ENCODE data around the gene DPF1.

- TF ChIP-seq, protein P1, sequence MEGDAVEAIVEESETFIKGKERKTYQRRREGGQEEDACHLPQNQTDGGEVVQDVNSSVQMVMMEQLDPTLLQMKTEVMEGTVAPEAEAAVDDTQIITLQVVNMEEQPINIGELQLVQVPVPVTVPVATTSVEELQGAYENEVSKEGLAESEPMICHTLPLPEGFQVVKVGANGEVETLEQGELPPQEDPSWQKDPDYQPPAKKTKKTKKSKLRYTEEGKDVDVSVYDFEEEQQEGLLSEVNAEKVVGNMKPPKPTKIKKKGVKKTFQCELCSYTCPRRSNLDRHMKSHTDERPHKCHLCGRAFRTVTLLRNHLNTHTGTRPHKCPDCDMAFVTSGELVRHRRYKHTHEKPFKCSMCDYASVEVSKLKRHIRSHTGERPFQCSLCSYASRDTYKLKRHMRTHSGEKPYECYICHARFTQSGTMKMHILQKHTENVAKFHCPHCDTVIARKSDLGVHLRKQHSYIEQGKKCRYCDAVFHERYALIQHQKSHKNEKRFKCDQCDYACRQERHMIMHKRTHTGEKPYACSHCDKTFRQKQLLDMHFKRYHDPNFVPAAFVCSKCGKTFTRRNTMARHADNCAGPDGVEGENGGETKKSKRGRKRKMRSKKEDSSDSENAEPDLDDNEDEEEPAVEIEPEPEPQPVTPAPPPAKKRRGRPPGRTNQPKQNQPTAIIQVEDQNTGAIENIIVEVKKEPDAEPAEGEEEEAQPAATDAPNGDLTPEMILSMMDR (IDR thresholded peaks at IDR 0.05; ENCODE audit: low read depth, low read length, poor library complexity, severe bottlenecking), result no peak
- no peak for TF ChIP-seq EZH2phosphoT487 (IDR thresholded peaks at IDR 0.05; ENCODE audit: borderline replicate concordance, low read length)
Measured at GRCh38 chr19:38210458-38210987, 13.5 kb downstream of the DPF1 start.

Measured in DOHH2 (cell line).